ENCODE results near the gene PDILT.
"Not testable (repeated sequence)": the region's sequence is repeated elsewhere in the genome, so short reads cannot be mapped to it uniquely, and the experiment has no call there.

Gene PDILT, protein sequence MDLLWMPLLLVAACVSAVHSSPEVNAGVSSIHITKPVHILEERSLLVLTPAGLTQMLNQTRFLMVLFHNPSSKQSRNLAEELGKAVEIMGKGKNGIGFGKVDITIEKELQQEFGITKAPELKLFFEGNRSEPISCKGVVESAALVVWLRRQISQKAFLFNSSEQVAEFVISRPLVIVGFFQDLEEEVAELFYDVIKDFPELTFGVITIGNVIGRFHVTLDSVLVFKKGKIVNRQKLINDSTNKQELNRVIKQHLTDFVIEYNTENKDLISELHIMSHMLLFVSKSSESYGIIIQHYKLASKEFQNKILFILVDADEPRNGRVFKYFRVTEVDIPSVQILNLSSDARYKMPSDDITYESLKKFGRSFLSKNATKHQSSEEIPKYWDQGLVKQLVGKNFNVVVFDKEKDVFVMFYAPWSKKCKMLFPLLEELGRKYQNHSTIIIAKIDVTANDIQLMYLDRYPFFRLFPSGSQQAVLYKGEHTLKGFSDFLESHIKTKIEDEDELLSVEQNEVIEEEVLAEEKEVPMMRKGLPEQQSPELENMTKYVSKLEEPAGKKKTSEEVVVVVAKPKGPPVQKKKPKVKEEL

DNA sequence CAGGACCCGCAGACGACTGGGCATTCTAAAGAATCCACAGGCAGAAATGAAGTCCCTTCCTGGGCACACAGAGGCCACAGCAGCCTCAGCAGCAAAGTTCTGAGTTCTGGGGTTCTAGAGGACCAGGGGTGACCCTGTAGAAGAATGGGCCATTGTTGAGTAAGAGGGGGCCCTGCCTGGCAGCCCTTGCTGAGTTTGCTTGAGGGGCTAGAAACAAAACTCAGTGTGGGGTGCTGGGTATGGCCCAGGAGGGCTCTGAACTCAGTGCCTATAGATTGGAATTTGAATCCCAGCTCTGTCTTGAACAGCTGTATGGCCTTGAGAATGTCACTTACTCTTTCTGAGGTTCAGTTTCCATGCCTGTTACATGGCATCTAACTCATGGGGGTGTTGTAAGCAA is at the start of gene PDILT:
Gene PDILT (minus strand): TSS at position 101 of the 400 bp plus-strand sequence. CDS start 5,437 bp downstream, outside the sequence.
- DNase-seq (ENCODE audit: low spot score) = no peak

DNA sequence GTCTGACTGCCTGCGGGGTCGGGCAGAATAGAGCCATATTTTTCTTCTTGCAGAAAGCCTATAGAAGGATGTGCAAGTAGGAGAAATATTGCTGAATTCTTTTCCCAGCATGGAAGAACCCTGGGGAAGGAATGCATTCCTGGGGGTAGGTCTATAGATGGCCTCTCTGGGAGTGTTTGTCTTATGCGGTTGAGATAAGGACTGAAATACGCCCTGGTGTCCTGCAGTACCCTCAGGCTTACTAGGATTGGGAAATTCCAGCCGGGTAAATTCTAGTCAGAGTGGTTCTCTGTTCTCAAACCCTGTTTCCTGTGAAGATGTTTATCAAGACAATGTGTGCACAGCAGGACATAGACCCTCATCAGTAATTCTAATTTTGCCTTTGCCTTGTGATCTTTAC is 49.1 kb upstream of the PDILT start:
- not testable (repeated sequence) for DNase-seq (ENCODE audit: low spot score)

DNA sequence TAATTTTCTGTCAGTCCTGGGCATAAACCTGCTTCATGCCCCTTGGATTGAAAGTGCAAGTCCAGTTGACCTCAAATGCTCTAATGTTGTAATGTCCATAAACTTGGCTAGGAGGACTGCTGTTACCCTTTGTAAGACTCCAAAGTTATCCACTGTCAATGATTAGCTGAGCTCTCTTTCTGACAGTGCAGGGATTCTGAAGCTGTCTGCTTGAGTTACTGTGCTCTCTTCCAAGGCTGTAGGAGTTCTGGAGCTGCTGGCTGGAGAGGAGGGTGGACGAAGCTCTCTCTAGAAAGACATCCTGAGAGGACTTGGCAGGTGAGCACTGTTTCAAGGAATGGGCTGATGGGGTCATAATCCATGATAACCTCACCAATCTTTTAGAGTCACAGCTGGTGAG is 46.8 kb upstream of the PDILT start, which contains the start of gene ACSM2A:
Gene ACSM2A (plus strand): TSS at position 158 of the 400 bp plus-strand sequence. CDS start 8,594 bp downstream, outside the sequence.
- not testable (repeated sequence) for DNase-seq (ENCODE audit: low spot score)

DNA sequence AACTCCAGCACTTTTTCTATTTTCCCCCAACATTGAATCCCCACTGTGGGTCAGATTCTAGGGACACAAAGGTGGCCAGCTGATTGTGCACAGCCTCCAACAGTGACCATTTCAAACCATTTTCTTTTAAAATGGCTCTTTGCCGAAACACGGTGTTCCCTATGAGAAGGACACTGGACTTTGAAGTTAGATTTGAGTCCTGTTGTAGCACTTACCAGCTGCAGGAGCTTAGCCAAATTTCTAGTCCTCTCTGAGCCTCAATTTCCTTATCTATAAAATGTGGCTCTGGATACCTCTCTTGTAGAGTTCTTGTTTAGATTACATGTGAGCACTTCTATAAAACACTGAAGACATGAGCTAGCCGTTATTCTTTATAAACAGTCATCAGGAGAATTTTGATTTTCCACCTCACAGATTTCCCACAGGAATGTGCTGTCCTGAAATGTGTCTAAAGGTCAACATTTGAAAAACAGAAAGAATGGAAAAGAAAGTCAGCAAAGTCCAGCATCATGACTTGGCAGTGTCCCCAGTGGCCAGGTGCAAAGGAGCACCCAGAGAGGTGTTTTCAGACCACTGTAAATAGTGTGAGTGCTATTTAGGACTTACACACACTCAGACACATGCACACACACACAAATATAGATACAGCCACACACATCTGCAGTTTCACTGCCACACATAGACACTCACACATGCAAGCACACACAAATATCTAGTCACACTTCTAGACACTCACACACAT is 42.3 kb upstream of the PDILT start:
- DNase-seq (ENCODE audit: low spot score) = not testable (repeated sequence)

DNA sequence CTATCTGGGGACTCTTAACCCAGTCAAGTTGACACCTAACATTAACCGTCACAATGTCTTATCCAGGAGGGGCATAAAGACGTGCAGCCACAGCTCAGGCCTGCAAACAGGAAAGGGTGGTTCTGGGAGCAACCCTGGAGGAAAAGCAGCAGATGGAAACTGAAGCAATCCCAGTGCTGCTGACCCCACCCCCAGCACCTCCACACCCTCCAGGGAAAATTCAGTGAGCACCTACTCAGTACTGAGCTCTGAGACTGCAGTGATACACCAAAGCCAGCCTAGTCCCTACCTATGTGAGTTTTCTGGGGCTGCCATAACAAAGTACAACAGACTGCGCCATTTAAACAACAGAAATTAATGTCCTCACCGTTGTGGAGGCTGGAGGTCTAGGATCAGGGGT is 37.3 kb upstream of the PDILT start:
- DNase-seq (ENCODE audit: low spot score) = not testable (repeated sequence)

DNA sequence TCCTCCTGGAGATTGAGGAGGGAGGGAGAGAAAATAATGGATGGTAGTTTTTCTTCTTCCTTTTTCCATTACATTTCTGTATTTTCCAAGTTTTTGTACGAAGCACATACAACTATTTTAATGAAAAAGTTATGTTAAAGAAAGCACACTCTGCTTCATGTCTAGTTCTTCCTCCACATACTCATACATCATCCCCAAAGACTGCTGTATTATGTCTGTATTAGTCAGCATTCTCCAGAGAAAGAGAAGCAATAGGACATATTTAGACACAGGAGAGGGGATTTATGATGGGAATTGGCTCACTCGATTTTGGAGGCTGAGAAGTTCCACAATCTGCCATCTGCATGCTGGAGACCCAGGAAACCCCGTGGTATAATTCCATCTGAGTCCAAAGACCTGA is 36.7 kb upstream of the PDILT start:
- DNase-seq (ENCODE audit: low spot score) = no peak

DNA sequence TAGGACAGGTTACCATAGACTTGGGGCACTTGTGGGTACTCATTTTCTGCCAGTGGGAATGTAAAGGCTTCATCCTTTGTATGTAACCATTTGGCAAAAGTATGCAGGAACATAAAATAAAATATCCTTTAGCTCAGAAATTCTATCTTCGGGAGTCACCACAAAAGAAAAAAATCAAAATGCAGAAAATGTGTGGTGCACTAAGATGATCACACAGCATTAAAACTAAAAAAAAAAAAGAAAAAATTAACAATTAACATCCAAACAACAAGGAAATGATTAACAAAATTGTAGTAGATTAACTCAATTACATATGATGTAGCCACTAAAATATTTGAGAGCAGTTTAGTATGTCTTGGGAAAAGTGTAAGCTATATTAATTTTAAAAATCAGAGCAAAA is 36.2 kb upstream of the PDILT start:
- not testable (repeated sequence) for DNase-seq (ENCODE audit: low spot score)

DNA sequence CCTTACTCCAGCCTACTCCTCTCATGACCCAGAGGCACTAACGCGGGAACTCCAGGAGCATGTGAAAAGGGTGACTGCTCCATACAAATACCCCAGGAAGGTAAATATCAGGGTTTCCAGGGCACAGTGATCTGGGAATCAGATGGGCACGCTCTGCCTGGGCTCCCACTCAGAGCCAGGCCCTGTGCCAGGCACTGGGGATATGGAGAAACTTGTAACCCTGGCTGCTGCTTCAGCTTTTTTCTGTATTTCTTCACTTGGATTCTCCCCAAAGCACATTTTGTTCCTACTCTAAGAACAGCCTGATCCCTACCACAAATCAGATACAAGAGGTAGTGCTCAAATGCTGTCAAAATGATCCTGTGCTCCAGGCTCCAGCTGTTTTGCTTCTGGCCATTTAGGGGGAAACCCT is 35.3 kb upstream of the PDILT start:
- not testable (repeated sequence) for DNase-seq (ENCODE audit: low spot score)

DNA sequence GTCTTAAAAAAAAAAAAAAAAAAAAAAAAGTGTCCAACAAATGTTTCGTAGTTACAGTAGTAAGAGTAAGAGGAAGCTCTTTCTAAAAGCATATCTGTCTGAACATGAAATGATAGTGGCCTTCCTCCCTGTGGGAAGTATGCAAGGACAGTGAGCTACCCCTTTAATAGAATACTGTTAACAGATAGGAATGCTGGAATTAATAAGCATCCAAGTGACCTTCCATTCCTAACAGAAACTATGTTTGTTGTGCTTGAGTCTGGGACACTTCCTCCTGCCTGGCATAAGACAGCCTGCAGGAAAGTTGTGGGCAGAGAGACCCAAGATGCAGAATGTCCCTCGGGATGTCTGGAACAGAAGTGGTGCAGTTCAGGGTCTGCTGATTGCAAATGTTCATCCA is 34.4 kb upstream of the PDILT start:
- DNase-seq (ENCODE audit: low spot score) = not testable (repeated sequence)

DNA sequence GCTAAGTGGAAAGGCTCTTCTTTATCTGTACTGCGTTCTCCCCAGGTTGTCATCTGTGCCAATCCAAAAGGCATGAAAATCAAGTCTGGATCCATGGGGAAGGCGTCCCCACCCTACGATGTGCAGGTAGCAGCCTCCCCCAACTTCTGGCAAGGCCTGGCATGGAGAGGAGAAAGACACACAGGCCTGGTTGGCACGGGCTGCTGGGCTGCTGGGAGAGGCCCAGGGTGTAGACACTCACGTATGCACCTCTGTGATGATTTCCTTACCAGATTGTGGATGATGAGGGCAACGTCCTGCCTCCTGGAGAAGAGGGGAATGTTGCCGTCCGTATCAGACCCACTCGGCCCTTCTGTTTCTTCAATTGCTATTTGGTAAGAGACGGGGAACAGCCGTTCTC is 26.4 kb upstream of the PDILT start:
- no peak for DNase-seq (ENCODE audit: low spot score)

DNA sequence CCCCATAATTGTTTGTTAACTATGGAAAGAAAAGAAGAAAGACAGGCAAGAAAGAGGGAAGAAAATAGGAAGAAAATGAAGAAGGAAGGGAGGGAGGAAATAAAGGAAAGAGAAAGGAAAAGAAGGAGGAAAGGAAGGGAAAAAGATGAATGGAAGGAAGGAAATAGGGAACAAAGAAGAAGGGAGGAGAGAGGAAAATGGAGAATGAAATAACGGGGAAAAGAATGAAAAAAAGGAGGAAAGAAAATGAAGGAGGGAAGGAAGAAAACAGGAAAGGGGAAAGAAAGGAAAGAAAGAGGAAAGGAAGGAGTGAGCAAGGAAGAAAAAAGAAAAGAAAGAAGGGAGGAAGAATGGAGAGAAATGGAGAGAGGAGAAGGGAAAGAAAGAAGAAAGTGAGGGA is 25.9 kb upstream of the PDILT start:
- not testable (repeated sequence) for DNase-seq (ENCODE audit: low spot score)

DNA sequence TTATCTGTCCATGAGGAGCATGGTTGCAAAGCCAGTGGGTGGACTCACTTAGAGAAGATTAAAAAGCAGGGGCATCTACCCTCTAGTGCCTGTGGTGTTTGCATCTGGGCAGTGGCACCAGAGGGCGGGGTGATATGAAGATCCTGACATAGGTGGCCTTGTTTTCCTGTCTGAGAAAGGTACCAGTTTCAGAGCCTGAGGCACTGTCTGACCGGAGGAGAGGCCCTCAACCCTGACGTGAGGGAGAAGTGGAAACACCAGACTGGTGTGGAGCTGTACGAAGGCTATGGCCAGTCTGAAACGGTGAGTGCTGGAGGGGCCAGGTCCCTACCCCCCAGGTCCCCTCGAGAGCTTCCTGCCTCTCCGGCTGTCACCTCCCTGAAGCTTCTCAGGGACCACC is 25.0 kb upstream of the PDILT start:
- DNase-seq (ENCODE audit: low spot score) = not testable (repeated sequence)

DNA sequence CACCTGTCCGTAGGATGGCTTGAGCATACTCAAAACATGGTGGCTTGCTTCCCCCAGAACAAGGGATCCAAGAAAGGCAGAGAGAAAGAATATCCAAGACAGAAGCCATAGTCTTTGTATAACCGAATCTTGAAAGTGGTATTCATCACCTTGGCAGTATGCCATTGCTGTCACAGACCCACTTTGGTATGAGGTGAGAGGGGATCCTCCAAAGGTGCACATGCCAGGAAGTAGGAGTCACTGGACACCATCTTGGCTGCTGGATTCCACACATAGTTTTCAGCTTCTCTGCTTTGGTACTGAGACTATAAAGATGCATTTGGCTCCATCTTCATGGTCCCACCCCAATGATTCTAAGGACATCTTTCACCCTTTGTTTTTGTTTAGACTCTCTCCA is 22.9 kb upstream of the PDILT start:
- not testable (repeated sequence) for DNase-seq (ENCODE audit: low spot score)

DNA sequence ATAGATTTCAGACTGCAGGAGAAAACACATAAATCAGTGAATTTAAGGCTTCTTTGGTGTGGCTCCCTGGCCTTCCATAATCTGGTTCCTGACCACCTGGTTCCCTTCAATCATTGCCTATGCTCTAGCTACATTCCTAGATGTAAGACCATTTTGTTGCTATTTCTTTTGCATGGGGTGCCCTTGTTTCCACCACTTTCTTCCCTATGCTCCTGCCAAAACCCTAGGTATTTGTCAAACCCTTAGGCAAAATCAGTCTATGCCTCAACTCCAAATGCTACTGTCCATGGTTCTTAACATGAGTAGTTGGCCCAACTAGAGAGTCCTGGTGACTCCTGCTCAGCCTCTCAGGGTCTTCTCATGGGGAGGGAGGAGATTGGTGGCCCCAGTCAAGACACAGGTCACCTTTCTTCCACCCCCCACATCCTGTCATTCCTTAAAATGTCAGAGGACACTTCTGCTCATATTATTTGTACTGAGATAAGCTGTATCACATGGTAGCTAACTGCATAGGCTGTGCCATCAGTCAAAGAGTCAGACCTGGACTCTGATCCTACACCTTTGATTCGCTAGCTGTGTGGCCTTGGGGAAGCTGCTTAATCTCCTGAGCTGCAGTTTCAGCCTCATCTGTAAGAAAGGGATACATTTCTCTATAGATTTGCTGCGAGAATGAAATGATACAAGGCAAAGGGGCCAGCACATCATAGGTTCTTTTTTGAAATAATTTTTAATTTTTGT is 19.8 kb upstream of the PDILT start:
- DNase-seq (ENCODE audit: low spot score) = no peak

DNA sequence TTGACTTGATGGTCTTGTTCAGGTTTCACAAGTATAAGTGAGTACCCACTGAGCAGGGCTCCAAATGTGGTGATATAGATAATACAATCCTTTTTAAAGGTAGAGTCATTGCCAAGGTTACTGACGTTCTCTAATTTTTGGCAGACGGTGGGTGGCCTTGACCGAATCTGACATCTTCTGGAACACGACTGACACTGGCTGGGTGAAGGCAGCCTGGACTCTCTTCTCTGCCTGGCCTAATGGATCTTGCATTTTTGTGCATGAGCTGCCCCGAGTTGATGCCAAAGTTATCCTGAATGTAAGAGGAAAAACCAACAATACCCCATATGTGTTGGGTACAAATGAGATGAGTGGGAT is 19.2 kb upstream of the PDILT start:
- DNase-seq (ENCODE audit: low spot score) = not testable (repeated sequence)

DNA sequence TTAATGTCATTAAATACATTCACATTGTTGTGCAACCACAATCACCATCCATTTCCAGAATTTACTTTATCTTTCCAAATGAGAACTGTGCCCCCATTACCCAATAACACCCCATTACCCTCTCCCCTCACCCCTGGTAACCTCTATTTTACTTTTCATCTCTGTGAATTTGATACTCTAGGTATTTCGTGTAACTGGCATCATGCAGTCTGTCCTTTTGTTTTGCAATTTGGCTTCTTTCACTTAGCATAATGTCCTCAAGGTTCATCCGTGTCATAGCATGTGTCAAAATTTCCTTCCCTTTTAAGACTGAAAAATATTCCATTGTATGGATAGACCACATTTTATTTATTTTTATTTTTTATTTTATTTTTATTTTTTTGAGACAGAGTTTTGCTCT is 17.2 kb upstream of the PDILT start:
- DNase-seq (ENCODE audit: low spot score) = not testable (repeated sequence)

DNA sequence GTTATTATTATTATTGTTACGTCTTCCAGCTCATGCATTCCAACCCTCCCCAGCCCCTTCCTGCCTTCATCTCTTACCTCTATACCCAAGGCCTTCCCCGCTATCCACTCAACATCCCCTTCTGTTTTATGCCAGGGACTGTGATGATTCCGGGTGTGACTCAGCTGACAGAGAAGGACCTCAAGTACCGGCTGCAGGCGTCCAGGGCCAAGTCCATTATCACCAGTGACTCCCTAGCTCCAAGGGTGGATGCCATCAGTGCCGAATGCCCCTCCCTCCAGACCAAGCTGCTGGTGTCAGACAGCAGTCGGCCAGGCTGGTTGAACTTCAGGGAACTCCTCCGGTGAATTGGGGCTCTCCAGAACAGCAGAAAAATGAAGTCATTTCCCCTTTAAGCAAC is 14.6 kb upstream of the PDILT start:
- not testable (repeated sequence) for DNase-seq (ENCODE audit: low spot score)

DNA sequence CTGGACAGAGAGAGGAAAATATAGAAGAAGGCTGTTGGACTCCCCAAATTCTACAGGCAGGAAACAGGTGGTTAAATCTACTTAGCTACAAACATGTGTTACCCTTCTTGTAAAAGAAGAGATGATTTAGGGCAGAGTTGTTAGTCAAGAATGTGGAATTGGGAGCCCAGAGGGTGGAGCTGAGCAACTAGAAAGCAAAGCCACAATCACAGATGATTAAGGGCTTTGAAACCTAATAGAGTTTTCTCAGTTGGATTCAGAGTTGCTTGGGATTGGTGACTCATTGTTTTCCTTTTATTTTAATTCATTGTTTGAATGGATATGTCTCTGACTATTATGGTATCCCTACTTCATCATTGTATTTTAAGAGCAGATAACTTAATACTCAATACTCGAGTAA is 11.0 kb upstream of the PDILT start:
- no peak for DNase-seq (ENCODE audit: low spot score)

DNA sequence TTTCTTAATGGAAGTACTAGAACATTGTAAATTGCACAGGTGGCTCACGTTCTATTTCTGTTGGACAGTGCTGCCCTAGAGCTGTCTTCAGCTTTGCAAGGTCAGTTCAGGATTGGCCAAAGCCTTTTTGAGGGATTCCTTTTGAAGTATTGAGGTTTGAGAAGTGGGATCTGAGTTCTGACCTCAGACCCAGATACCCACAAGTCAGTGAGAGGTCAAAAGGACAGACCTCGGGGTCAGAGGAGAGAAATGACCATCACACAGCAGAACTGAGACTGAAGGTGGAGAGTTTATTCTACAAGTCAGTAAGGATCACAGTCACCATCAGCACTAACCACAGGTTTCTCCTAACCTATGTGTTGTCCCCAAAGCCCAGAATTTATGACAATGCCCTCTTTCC is 6.5 kb upstream of the PDILT start:
- no peak for DNase-seq (ENCODE audit: low spot score)

DNA sequence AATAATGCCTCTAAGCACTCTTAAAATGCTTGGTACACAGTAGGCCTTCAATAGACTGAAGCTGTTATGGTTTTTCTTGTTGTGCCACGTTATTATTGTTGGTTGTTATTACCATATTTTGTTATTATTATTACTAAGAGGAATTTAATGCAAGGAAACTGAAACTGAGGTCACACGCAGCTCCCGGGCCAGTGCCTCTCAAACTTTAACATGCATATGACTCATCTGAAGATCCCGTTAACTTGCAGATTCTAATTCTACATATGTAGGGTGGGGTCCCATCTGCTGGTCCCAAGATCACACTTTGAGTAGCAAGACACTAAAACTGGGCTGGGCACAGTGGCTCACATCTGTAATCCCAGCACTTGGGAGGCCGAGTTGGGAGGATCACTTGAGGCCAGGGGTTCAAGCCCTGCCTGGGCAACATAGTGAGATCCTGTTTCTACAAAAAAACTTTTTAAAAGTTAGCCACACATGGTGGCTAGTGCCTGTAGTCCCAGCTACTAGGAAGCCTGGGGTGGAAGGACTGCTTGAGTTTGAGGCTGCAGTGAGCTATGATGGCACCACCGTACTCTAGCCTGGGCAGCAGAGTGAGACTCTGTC is 5.7 kb upstream of the PDILT start:
- no peak for DNase-seq (ENCODE audit: low spot score)

DNA sequence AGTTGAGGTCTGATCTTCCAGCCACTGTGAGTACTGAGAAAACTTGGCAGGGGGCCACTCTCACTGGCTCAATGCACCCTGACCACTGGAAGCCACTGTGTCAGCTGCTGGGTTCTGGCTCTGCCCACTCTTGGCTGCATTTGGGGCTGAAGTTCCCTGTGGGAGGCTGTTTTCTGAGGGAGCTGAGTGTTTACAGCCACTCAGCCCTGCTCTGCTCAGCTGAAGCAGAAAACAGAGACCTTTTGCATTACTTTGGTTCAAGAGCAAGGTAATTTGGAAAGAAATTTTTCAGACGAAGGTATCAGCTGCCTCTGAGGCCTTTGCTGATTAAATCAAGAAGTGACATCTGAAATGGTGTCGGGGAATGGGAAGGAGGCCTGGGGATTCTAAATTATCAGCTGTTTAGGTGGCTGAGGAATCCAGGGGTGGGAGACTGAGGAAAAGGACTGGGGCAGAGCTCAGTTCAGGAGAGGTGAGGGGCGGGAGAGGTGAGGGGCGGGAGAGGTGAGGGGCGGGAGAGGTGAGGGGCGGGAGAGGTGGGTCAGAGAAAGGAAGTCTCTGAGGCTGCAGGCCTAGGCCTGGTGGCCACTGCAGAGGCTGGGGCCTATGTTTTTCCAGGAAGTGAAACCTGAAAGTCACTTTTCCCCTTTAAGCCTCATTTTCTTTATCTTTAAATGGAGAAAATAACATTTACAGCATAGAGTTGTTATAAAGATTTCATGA is 5.0 kb upstream of the PDILT start, which contains the start of gene ACSM5:
Gene ACSM5 (plus strand): TSS at position 137 of the 723 bp plus-strand sequence. CDS start 1,951 bp downstream, outside the sequence.
- DNase-seq (ENCODE audit: low spot score) = no peak

Measured in hematopoietic multipotent progenitor cell treated with erythropoietin and hydrocortisone succinate and interleukin-3 and kit ligand, for 17 days (in vitro differentiated cells).